GM10266 (cell line): ENCODE results near the gene TIGD4.

Source experiments
- DNase-seq: peaks from one replicate; pipeline ENCODE4 v3.0.0; 2012; ENCODE audit errors: extremely low spot score
- TF ChIP-seq, protein P1 (sequence below): IDR thresholded peaks from 2 replicates; pipeline ENCODE4 v1.5.1; 2012; ENCODE audit warnings: mild to moderate bottlenecking, low read depth; ENCODE audit not compliant: control insufficient read depth, insufficient read depth; ENCODE audit errors: missing control alignments

Gene TIGD4

GRCh38 chr4:152779513-152780266 lies at the start of gene TIGD4, which contains the start of gene ARFIP1:
Gene TIGD4 (minus strand): TSS chr4:152779730. CDS start chr4:152771004, 8,726 bp downstream.
Gene ARFIP1 (plus strand): TSS chr4:152779954. CDS start chr4:152829634, 49,680 bp downstream.
- TF ChIP-seq, protein P1, sequence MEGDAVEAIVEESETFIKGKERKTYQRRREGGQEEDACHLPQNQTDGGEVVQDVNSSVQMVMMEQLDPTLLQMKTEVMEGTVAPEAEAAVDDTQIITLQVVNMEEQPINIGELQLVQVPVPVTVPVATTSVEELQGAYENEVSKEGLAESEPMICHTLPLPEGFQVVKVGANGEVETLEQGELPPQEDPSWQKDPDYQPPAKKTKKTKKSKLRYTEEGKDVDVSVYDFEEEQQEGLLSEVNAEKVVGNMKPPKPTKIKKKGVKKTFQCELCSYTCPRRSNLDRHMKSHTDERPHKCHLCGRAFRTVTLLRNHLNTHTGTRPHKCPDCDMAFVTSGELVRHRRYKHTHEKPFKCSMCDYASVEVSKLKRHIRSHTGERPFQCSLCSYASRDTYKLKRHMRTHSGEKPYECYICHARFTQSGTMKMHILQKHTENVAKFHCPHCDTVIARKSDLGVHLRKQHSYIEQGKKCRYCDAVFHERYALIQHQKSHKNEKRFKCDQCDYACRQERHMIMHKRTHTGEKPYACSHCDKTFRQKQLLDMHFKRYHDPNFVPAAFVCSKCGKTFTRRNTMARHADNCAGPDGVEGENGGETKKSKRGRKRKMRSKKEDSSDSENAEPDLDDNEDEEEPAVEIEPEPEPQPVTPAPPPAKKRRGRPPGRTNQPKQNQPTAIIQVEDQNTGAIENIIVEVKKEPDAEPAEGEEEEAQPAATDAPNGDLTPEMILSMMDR, result peak; percentile 55
- DNase-seq, result peak; percentile 92

- no peak for DNase-seq
- TF ChIP-seq, protein P1, result no peak
These were observed 48.6 kb upstream of the TIGD4 start for GRCh38 chr4:152828122-152828521.

- TF ChIP-seq, protein P1, result no peak
- DNase-seq, result no peak
These were observed 45.8 kb upstream of the TIGD4 start for GRCh38 chr4:152825336-152825735.

DNA sequence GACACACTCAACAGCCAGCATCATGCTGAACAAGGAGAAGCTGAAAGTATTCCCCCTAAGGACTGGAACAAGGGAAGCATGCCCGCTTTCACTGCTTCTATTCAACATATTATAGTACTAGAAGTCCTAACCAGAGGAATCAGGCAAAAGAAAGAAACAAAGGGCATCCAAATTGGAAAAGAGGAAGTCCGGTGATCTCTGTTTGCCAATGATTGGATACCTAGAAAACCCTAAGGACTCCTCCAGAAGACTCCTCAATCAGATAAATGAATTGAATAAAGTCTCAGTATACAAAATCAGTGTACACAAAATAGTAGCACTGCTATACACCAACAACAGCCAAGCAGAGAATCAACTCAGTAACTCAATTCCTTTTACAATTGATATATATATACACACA lies 45.0 kb upstream of the TIGD4 start:
- DNase-seq, result no peak
- TF ChIP-seq, protein P1, result no peak

GRCh38 chr4:152822323-152822722 lies 42.8 kb upstream of the TIGD4 start:
- DNase-seq, result no peak
- TF ChIP-seq, protein P1, result no peak

DNA sequence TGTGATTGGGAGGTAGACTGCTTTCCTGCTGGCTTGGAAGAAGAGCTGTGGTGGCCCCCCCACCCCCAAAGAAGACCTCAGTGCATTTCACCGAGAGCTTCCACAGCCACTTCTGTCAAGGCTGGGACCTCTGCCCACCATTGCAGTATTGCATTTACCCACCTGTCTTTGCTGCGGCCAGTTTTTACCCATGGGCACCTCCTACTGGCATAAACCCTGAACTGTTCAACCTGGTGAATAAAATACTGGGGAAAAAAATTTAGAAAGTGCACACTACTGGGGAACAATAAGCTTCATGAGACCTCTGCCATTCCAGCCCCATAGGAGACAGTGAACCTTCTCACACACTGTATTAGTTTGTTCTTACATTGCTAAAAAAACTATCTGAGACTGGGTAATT lies 40.5 kb upstream of the TIGD4 start:
- no peak for DNase-seq
- TF ChIP-seq, protein P1, result no peak

- TF ChIP-seq, protein P1, result no peak
- no peak for DNase-seq
These were observed 39.6 kb upstream of the TIGD4 start for GRCh38 chr4:152819026-152819645.
